GM23248 (cell line): ENCODE data around the gene ATP7B.

Experiments used
- EZH2 ChIP-seq: fragments of 200-600 bp; sonication (generic); IDR thresholded peaks from 2 replicates; pipeline ENCODE4 v1.6.1; 2018; ENCODE audit warnings: antibody characterized with exemption, mild to moderate bottlenecking; ENCODE audit not compliant: insufficient read depth, poor library complexity, severe bottlenecking
- EZH2phosphoT487 ChIP-seq: fragments of 200-600 bp; sonication (generic); IDR thresholded peaks from 2 replicates; pipeline ENCODE4 v1.6.1; 2018; ENCODE audit warnings: antibody characterized with exemption, moderate library complexity, mild to moderate bottlenecking, low read depth; ENCODE audit not compliant: insufficient read depth

DNA sequence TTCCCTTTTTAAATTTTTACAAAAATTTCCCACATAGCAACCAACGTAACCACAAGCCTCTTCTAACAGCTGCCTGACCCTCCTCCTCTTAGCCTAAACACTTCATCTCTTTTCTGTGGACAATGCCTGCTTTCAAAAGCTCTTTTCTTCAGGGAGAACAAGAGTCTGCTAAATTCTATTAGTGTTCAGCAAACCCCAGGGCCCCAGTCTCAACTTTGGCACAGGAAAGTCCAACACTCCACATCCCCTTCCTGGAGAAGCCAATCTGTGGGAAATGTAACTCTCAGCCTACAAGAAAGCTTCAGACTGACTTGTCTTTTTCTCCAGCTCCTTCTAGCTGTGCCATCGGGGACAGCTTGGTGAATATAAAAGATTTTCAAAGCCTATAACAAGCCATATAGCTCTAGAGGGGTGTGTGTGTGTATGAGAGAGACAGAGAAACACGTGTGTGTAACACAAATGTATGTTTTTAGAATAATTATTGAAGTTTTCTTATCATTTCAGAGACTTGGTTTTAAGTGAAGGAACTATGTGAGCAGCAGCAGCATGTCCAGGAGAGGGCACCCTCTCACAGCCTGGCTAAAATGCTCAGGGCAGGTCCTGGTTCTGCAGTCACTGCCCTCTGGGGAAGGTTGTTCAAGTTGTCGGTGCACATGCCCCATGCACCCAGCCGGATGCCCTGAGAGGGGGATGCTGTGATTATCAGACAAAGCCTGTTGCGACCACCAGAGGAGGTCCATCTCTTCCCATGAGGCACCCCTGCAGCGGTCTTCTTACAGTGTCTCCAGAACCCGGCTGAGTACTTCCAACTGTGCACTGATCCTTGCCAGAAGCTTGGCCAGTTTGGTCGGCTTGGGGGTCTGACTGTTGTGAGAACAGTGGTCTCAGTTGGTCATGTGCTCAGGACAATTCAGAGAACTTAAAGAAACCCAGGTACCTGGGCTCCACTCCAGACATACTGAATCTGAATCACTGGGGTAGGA, 115.1 kb downstream of the ATP7B start:
- no peak for TF ChIP-seq EZH2phosphoT487
- TF ChIP-seq EZH2 = no peak
